Measurements from ENCODE around the gene ZNF280B.
"Not testable (repeated sequence)": the region's sequence is repeated elsewhere in the genome, so short reads cannot be mapped to it uniquely, and the experiment has no call there.

The ZNF280B gene

GRCh38 chr22:22462813-22463567 is 45.6 kb downstream of the ZNF280B start:
- no peak for DNase-seq

DNA sequence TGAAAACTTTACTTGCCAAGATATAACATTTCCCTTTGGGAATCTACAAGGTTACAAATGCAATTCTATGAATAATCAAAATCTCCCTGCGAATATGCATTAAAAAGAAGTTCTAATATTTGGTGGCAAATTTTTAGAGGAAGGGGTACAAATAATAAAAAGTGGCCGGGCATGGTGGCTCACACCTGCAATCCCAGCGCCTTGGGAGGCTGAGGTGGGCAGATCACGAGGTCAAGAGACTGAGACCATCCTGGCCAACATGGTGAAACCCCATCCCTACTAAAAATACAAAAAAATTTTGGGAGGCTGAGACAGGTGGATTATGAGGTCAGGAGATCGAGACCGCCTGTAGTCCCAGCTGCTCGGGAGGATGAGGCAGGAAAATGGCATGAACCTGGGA is 47.0 kb downstream of the ZNF280B start:
- DNase-seq: no peak

- no peak for DNase-seq
Observed at GRCh38 chr22:22461111-22461510, 47.4 kb downstream of the ZNF280B start.

DNA sequence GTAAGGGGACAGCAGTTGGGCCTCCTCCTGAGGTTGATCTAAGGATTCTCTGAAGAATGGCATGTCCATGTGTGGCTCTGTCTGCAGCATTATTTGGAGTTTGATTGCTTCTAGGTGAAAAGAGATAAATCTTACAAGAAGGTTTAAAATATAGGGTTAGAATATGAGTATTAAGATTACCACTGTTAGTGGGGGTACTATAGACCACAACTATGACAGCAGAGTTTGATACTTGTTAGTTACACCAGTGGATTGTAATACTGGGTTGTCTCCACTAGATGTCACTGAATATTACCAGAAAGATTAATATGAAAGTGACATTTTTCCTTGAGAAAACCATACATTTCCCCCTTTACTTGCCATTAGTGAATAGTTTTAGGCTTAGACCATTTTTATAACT is 47.9 kb downstream of the ZNF280B start:
- DNase-seq: no peak

DNA sequence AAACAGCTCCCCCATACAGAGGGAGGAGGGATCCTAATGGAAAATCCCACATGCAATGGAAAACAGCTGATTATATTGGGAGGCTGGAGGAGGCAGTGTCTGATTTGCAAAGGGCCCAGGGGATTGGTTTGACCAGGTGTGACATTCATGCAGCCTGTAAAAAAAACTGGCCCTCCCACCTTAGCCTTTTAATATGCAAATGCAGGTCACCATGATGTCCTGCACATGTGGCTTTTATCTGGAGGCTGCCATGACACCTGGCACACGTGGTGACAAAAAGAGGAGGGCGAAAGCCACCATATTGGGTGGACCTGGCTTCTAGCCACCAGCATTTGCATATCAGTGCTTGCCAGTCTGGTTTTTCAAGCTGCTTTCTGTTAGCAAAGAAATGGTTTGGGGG is 48.5 kb downstream of the ZNF280B start:
- DNase-seq: no peak

DNA sequence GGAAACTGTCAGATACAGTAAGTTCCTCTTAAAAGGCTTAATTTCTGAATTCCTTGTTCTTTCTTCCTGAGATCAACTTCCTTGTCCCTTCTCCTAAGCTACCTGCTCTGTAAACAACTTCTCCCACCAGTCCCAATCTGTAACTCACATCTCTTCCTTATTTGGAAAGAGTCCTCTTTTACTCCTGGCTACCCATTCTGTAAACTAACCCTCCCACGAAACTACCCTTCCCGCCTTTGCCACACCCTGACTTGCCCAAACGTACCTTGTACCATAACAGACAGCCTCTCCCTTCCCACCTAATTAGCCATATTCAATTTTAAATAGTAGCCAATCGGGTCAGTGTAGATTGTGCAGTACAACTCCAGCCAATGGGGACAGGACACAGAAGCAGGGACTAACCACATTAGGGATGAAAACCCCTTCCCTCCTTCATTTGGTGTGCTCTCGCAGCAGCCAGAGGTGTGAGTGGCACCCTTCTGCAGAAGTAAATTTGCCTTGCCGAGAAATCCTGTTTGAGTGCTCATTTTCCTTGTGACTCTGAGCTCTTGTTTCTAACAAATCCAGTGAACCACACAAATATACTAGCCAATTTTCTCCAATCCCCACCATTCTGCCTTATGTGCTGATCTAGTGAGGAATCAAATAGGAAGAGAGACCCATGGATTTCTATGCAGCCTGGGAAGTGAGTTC is 49.5 kb downstream of the ZNF280B start:
- DNase-seq: no peak

- DNase-seq: no peak
Observed at GRCh38 chr22:22458387-22458786, 50.2 kb downstream of the ZNF280B start.

- no peak for DNase-seq
Observed at GRCh38 chr22:22454997-22455396, 53.5 kb downstream of the ZNF280B start.

DNA sequence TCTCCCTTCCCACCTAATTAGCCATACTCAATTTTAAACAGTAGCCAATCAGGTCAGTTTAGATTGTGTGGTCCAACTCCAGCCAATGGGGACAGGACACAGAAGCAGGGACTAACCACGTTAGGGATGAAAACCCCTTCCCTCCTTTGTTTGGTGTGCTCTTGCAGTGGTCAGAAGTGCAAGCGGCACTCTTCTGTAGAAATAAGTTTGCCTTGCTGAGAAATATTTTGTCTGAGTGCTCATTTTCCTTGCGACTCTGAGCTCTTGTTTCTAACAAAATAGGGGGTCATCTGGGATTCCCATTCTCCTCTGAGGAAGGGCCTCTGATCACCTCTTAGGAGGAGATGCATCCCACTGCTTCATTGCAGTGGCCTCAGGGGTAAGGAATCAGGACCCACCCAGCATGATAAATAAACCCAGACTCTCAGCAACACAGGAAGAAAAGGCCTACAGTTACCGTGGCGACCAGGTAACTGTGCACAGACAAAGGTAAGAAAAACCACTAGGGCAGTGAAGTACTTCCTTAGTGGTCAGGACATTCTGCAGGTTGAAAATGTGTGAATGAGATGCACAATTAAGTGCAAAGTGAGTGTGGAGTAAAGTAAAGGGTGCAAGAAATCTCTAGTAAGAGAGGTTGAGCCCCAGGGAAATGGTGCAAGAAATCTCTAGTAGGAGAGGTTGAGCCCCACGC is 55.4 kb downstream of the ZNF280B start:
- no peak for DNase-seq

GRCh38 chr22:22452211-22452610 is 56.3 kb downstream of the ZNF280B start:
- DNase-seq: no peak

DNA sequence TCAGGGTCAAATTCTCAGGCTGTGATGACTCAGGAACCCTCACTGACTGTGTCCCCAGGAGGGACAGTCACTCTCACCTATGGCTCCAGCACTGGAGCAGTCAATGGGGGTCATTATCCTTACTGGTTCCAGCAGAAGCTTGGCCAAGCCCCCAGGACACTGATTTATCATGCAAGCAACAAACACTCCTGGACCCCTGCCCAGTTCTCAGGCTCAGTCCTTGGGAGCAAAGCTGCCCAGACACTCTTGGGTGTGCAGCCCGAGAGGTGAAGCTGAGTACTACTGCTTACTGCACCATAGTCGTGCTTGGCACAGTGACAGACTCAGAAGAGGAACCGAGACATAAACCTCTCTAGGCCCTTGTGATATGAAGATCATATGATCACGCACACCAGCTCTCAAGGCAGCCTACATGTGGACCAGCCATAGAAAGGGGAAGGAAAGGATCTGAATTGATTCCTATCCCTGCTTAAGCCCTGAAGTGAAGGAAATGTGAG is 58.2 kb downstream of the ZNF280B start:
- no peak for DNase-seq

- DNase-seq: no peak
Observed at GRCh38 chr22:22449819-22450218, 58.7 kb downstream of the ZNF280B start.

- peak; percentile 76 for DNase-seq
Observed at GRCh38 chr22:22446517-22446916, 62.0 kb downstream of the ZNF280B start.

- DNase-seq: not testable (repeated sequence)
Observed at GRCh38 chr22:22444007-22444589, 64.4 kb downstream of the ZNF280B start.

DNA sequence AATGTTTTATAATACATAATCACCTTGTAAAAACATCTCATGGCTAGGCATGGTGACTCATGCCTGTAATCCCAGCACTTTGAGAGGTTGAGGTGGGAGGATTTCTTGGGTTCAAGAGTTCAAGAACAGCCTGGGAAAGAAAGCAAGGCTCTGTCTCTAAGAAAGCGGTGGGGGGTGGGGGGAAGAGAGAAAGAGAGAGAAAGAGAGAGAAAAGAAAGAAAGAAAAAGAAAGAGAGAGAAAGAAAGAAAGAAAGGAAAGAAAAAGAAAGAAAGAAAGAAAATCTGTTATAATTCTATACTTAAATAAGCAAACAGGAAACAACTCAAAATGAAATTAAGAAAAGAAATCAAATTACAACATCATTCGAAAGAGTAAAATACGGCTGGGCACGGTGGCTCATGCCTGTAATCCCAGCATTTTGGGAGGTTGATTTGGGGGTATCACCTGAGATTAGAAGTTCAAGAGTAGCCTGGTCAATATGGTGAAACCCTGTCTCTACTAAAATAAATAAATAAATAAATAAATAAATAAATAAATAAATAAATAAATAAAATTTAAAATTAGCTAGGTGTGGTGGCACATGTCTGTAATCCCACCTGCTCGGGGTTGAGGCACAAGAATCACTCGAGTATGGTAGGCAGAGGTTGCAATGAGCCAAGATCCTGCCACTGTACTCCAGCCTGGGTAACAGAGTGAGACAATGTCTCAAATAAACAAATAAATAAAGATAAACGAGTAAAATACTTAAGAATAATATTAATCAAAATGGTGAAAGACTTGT is 65.4 kb downstream of the ZNF280B start:
- DNase-seq: no peak

DNA sequence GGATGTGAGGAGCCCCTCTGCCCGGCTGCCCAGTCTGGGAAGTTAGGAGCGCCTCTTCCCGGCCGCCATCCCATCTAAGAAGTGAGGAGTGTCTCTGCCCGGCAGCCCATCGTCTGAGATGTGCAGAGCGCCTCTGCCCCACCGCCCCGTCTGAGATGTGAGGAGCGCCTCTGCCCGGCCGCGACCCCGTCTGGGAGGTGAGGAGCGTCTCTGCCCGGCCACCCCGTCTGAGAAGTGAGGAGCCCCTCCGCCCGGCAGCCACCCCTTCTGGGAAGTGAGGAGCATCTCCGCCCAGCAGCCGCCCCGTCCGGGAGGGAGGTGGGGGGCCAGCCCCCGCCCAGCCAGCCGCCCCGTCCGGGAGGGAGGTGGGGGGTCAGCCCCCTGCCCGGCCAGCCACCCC is 66.9 kb downstream of the ZNF280B start:
- DNase-seq: not testable (repeated sequence)

- no peak for DNase-seq
Observed at GRCh38 chr22:22440188-22440587, 68.4 kb downstream of the ZNF280B start.
